ENCODE data around the gene EVC. TPM values are rescaled to one million over a fixed set of nuclear protein-coding genes. Genes with fewer than 3 reads are reported as not detected.

The EVC gene
- total and polyA plus RNA-seq, 2 of the 8 experiments (the other 6 are each of a cell fraction or from before 2014, with no cell fraction given), result 2.6 to 9.8 TPM

DNA sequence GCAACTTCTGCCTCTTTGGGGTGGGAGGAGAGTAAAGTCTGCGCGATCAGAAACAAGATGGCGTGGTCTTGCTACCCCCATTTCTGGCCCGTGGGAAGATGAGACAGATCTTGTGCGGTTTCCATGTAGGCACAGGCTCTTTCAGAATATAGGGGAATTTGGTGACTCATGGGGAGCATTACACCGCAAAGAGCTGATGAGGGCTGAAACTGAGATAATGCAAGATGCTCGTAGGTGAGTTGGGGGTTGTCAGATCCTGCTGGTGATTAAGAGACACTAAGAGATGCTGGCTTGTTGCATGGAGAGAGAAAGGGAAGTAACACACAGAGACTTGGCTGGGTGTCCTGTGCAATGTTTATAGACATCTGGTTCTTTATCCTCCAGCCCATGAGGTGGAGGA lies 1.5 kb downstream of the EVC start:
- POLR2A ChIA-PET (ENCODE audit: partially characterized antibody), result no interaction called here
- H3K79me2 ChIP-seq (ENCODE audit: control insufficient read depth in 1 of 2, insufficient read depth in 2 of 2, low read length in 2 of 2), result no peaks in the 10 kb centered on the region
- FAIRE-seq (no peak), DNase-seq (ENCODE audit: low read depth in 1 of 2, low spot score in 2 of 2) (no peak)
- H2AK5ac ChIP-seq (ENCODE audit: low read depth, low read length), result no peak overlapping the region
- H3K4me1 ChIP-seq (replicated peaks in 1 of 4; ENCODE audit: control insufficient read depth in 3 of 4, insufficient read depth in 4 of 4, low read length in 3 of 4), result peaks cover 3 to 15% (median 9%) of the 10 kb centered on the region in 4 experiments
- H3K14ac ChIP-seq (ENCODE audit: insufficient read length), result no peak overlapping the region
- no peak overlapping the region for H3K9ac ChIP-seq (replicated peaks in 1 of 4; ENCODE audit: extremely low read depth in 1 of 4, low read depth in 3 of 4, low read length in 3 of 4)
- no peak overlapping the region for H3K23ac ChIP-seq (ENCODE audit: insufficient read length)
- no peak overlapping the region for H4K8ac ChIP-seq (ENCODE audit: extremely low read depth, insufficient read depth, low read length)
- no peak overlapping the region for H4K91ac ChIP-seq (replicated peaks; ENCODE audit: insufficient read length, low read length)
- peaks cover 0 to 7% (median 0%) of the 10 kb centered on the region in 4 experiments; a peak in 1 of 8 replicates for H3K36me3 ChIP-seq (ENCODE audit: control insufficient read depth in 2 of 4, insufficient read depth in 4 of 4, low read length in 3 of 4)
- peaks cover 0 to 16% (median 11%) of the 10 kb centered on the region in 4 experiments; a peak in 3 of 7 replicates for H3K27me3 ChIP-seq (replicated peaks in 1 of 4; ENCODE audit: control insufficient read depth in 3 of 4, extremely low read depth in 1 of 4, insufficient read depth in 3 of 4, low read length in 3 of 4)
- H3K18ac ChIP-seq (ENCODE audit: extremely low read depth, low read length), result no peak overlapping the region
- no peaks in the 10 kb centered on the region for H3K79me1 ChIP-seq (ENCODE audit: low read depth, low read length)
- no peak overlapping the region for H2BK20ac ChIP-seq (ENCODE audit: low read length)
- no peak overlapping the region for H4K5ac ChIP-seq (ENCODE audit: insufficient read length, low read depth, low read length)
- H2BK5ac ChIP-seq (ENCODE audit: low read depth, low read length), result no peak overlapping the region
- H3K56ac ChIP-seq (replicated peaks; ENCODE audit: insufficient read length, low read depth, low read length), result no peak overlapping the region
- peak overlapping the region in 1 of 2 experiments; percentile 64; a peak in 1 of 4 replicates for H3K4me2 ChIP-seq (ENCODE audit: insufficient read depth in 1 of 2, low read depth in 2 of 2, low read length in 2 of 2)
- H4K20me1 ChIP-seq (replicated peaks in 1 of 2; ENCODE audit: control insufficient read depth in 1 of 2, insufficient read depth in 2 of 2, low read length in 2 of 2), result peaks cover 4 to 5% of the 10 kb centered on the region in 2 experiments
- peaks cover 20% of the 10 kb centered on the region; the same call in 1 of the 2 replicates for H3K23me2 ChIP-seq (ENCODE audit: low read depth, low read length)
- H2BK15ac ChIP-seq (ENCODE audit: low read length), result no peak overlapping the region
- H3K9me3 ChIP-seq (ENCODE audit: insufficient read depth in 2 of 2, low read depth in 1 of 2, low read length in 1 of 2), result peaks cover 3 to 6% of the 10 kb centered on the region in 2 experiments; a peak in 2 of 4 replicates
- no peak overlapping the region for H2BK120ac ChIP-seq (replicated peaks; ENCODE audit: low read depth, low read length)
- WGBS, 2 experiments (ENCODE audit: extremely low coverage in 1 of 2, insufficient coverage in 1 of 2, insufficient read length in 1 of 2, insufficient replicate concordance in 2 of 2, low coverage in 1 of 2, low lambda C conversion rate in 2 of 2, missing lambda C conversion rate in 1 of 2), result 94% methylated on average over 7 of the region's 7 CpGs; no CpG with 5 or more reads in 1 of the 2 experiments
- H3K27ac ChIP-seq (ENCODE audit: low read depth, low read length), result no peak overlapping the region
- H2BK12ac ChIP-seq (ENCODE audit: low read depth, low read length), result no peak overlapping the region
- no peak overlapping the region for H2AFZ ChIP-seq (ENCODE audit: low read length)
- H3K4ac ChIP-seq (replicated peaks; ENCODE audit: insufficient read length, low read depth, low read length), result no peak overlapping the region
- no peak overlapping the region; a peak in 1 of 8 replicates for H3K4me3 ChIP-seq (ENCODE audit: extremely low read depth in 1 of 4, insufficient read depth in 2 of 4, low read depth in 3 of 4, low read length in 4 of 4)
- CTCF ChIA-PET (ENCODE audit: partially characterized antibody), result no interaction called here
- no peak for TF ChIP-seq JUND (IDR thresholded peaks at IDR 0.05; ENCODE audit: low read length)
- TF ChIP-seq NANOG (IDR thresholded peaks at IDR 0.05; ENCODE audit: insufficient read depth, low read depth, low read length, poor library complexity, severe bottlenecking), result no peak
- TF ChIP-seq FOSL1 (IDR thresholded peaks at IDR 0.05; ENCODE audit: insufficient read depth, low read depth, low read length), result no peak
- TF ChIP-seq SP4 (IDR thresholded peaks at IDR 0.05; ENCODE audit: low read length), result no peak
- no peak for TF ChIP-seq CBX5 (IDR thresholded peaks at IDR 0.05; ENCODE audit: low read depth, low read length)
- TF ChIP-seq RBBP5 (IDR thresholded peaks at IDR 0.05; ENCODE audit: borderline replicate concordance, low read depth, low read length), result no peak
- TF ChIP-seq ZNF274 (IDR thresholded peaks at IDR 0.05; ENCODE audit: borderline replicate concordance, extremely low read depth, low read length), result no peak
- TF ChIP-seq, protein P1, sequence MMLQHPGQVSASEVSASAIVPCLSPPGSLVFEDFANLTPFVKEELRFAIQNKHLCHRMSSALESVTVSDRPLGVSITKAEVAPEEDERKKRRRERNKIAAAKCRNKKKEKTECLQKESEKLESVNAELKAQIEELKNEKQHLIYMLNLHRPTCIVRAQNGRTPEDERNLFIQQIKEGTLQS (IDR thresholded peaks at IDR 0.05; ENCODE audit: insufficient read depth, low read depth, low read length), result no peak
- TF ChIP-seq CBX8 (IDR thresholded peaks at IDR 0.05; ENCODE audit: borderline replicate concordance, low read depth, low read length), result no peak
- TF ChIP-seq KDM1A (IDR thresholded peaks at IDR 0.05; ENCODE audit: borderline replicate concordance, low read length), result no peak
- no peak for TF ChIP-seq SUZ12 (IDR thresholded peaks at IDR 0.05; ENCODE audit: low read length)
- TF ChIP-seq GABPA (IDR thresholded peaks at IDR 0.05; ENCODE audit: borderline replicate concordance, insufficient read depth, low read length), result no peak
- TF ChIP-seq HDAC6 (IDR thresholded peaks at IDR 0.05; ENCODE audit: low read depth, low read length), result no peak
- TF ChIP-seq BACH1 (IDR thresholded peaks at IDR 0.05; ENCODE audit: low read length), result no peak

All from H1 (cell line).